Cardiac fibroblast (primary cell): Measurements from ENCODE around the gene TST.

Source experiments
- DNase-seq, 2 donors: peaks; one replicate each; pipeline versions ENCODE4 v3.0.0 to v3.0.0-alpha.2; 2010; ENCODE audit warnings: low read depth in 2 of 2
- H3K4me3 ChIP-seq, 2 donors: replicated peaks in 1 of 2; 1 replicate in 1 of 2; 2 replicates in 1 of 2; pipeline ENCODE4 v1.5.1; 2011; ENCODE audit warnings: low read depth in 2 of 2, low read length in 2 of 2, mild to moderate bottlenecking in 2 of 2, moderate library complexity in 1 of 2
- TF ChIP-seq, protein P1 (sequence below): IDR thresholded peaks from one replicate; pipeline ENCODE4 v1.5.1; 2011; ENCODE audit warnings: low read depth, mild to moderate bottlenecking, low read length, inconsistent platforms

The TST gene

DNA sequence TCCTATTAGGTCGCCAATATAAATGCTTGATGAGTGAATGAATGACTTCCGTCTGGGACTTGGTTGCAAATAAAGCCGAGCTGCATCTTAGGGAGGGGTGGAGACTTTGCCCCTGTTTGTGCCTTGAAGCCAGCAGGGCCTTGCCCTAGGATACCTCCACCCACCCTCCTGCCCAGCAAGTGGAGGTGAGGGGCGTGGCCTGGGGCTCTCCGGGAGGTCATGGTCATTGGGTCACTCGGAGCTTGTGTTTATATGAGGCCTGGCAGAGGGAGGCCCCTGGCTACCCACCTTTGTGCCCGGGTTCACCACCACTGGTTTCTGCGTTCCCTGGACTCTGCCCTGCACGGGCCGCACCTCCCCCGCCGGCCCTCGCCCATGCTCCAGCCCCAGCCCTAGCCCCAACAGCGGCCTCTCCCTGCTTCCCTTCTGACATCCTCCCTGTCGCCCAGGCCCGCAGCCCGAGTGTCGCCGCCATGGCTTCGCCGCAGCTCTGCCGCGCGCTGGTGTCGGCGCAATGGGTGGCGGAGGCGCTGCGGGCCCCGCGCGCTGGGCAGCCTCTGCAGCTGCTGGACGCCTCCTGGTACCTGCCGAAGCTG is 4.6 kb upstream of the TST start:
- TF ChIP-seq, protein P1, sequence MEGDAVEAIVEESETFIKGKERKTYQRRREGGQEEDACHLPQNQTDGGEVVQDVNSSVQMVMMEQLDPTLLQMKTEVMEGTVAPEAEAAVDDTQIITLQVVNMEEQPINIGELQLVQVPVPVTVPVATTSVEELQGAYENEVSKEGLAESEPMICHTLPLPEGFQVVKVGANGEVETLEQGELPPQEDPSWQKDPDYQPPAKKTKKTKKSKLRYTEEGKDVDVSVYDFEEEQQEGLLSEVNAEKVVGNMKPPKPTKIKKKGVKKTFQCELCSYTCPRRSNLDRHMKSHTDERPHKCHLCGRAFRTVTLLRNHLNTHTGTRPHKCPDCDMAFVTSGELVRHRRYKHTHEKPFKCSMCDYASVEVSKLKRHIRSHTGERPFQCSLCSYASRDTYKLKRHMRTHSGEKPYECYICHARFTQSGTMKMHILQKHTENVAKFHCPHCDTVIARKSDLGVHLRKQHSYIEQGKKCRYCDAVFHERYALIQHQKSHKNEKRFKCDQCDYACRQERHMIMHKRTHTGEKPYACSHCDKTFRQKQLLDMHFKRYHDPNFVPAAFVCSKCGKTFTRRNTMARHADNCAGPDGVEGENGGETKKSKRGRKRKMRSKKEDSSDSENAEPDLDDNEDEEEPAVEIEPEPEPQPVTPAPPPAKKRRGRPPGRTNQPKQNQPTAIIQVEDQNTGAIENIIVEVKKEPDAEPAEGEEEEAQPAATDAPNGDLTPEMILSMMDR: no peak
- H3K4me3 ChIP-seq: no peak overlapping the region
- no peak for DNase-seq

DNA sequence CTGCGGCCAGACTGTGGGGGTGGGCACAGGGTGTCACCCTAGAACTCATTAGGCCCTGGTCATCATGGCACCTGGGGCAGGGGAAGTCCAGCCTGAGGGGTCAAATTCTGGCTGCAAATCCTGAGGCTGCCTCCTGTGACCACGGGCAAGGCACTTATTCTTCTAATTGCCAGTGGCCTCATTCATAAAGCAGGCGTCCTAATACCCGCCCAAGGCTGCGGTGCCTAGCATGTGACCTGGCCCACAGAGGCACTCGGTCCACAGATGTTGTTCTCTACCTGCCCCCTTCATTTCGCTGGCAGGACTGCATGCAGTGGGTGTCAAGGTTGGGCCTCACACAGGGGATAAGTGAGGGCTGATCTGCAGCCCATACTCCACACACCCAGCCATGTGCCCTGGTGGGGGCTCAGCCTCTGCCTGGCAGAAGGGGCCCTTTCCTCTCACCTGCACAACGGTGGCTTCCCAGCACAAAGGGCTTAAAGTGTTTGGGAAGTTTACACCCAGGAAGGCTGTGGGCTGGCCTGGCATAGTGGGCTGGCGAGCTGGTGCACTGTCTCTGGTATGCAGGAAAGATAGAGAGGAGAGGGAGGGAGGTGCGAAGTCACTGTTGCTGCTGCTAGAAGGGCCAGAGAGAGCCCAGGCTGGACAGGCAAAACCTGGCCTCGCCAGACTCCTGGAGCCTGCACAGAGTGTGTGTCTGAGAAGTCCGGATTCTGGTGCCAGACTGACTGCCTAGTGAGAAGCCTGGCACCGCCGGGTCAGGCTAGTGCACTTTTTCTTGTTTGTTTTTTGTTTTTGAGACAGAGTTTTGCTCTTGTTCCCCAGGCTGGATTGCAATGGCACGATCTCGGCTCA is 3.5 kb upstream of the TST start:
- DNase-seq: no peak
- H3K4me3 ChIP-seq: no peak overlapping the region
- TF ChIP-seq, protein P1: no peak

DNA sequence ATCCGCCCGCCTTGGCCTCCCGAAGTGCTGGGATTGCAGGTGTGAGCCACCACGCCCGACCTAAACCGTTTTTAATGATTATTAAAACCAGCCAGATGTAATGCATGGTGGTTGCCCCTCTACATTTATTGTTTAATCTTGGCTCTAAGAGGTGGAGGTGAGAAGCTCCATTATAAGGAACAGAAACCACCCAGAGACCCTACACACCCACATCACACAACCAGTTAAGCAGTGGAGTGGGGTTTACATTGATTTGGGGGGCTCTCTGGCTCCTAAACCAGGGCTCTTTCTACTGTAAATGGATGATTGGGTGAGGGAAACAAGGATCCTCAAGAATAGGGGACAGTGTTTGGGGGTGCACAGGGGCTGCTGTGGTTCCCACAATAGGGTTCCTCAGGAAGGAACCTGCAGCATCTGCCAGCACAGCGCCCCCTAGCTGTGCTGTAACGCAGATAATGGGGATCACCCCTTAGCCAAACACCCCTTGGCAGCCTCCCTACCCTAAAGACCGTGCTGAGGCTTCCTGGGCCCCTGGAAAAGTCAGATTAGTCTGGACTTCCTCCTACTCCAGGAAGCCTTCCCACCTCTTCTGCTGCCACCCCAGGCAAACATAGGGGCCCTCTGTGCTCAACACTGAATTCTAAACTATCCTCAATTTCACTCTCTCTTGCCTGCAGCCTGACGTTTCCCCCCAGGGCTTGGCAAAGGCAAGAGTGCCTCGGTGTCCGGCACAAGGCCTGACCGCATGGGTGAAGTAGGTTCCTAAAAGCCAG is 2.6 kb upstream of the TST start:
- DNase-seq: peak; percentile 48 to 54
- no peak overlapping the region for H3K4me3 ChIP-seq
- TF ChIP-seq, protein P1: peak; percentile 82

DNA sequence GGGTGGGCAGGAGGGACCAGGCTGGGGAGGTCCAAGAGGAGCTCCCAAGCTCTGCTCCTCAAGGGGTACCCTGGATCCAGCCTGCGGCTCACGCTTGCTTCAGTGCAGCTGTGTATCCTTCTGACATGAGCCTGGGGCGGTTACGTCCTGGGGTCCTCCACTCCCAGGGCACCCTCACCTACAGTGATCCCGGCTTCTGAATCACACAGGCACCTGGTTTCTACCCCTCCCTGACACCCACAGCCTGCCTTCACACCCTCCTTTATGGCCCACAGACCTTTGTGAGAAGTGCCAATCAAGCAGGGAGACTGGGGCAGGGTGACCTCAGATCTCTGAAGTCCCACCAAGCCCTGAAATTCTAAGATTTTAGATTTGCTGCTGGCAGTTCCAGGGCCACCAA is 1.8 kb upstream of the TST start:
- DNase-seq: no peak
- H3K4me3 ChIP-seq: no peak overlapping the region
- TF ChIP-seq, protein P1: no peak

DNA sequence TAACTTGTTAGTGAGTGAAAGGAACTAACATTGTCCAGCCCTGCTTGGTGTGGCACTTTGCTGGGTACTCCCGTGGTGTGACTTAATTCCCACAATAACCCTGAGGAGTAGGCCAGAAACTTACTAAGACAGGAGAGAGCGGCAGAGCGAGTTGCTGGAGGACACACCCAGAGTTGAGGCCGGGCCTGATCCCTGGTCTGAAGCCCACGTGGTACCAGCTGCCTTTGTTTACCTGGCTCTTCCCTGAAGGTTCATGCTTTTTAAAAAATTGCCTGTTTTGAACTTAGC is 889 bp upstream of the TST start:
- DNase-seq: peak; percentile 59 to 63
- peak overlapping the region; percentile 84 to 89 for H3K4me3 ChIP-seq
- TF ChIP-seq, protein P1: no peak

DNA sequence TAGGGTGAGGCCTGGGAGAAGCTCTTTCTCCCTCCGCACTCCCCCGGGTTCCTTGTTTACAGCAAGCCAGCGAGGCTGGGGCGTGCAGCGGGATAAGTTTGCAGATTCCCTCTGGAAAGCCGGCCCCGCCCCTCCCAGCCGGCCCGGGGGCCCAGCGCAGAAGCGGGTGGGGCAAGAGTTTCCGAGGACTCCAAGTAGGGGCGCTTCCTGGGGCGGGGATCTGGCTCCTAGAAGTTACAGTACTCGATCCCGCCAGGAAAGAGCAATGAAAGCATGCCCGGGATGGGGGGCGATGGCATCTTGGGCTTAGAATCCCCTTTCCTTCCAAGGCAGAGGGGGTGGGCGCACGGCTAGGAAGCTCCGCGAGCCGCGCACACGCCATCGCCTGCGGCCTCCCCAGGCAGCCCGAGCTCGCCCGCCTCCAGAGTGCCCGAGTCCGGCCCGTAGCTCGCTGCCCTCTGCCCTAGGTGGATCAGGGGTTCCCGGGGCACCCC is 385 bp downstream of the TST start:
- peak; percentile 37 to 65 for DNase-seq
- H3K4me3 ChIP-seq: peak overlapping the region; percentile 66 to 84
- TF ChIP-seq, protein P1: no peak
